HUES48 (cell line): Measurements from ENCODE around the gene BIVM.

Experiments used
- H3K27ac ChIP-seq: one replicate; pipeline ENCODE4 v1.7.0; 2013; ENCODE audit warnings: low read depth, low read length, inconsistent platforms
- H3K27me3 ChIP-seq: 2 replicates; pipeline ENCODE4 v1.6.1; 2013; ENCODE audit warnings: mild to moderate bottlenecking, low read length; ENCODE audit not compliant: control insufficient read depth, insufficient read depth
- H3K36me3 ChIP-seq: 2 replicates; pipeline ENCODE4 v1.6.1; 2013; ENCODE audit warnings: low read length; ENCODE audit not compliant: control insufficient read depth, insufficient read depth
- H3K4me1 ChIP-seq: 2 replicates; pipeline ENCODE4 v1.6.1; 2013; ENCODE audit warnings: mild to moderate bottlenecking, low read length; ENCODE audit not compliant: control insufficient read depth, insufficient read depth
- H3K4me3 ChIP-seq: 2 replicates; pipeline ENCODE4 v1.5.1; 2013; ENCODE audit warnings: mild to moderate bottlenecking, low read depth, low read length
- H3K9ac ChIP-seq: 2 replicates; pipeline ENCODE4 v1.6.1; 2013; ENCODE audit warnings: mild to moderate bottlenecking, low read depth, low read length, moderate library complexity
- H3K9me3 ChIP-seq: 2 replicates; pipeline ENCODE4 v1.6.1; 2013; ENCODE audit warnings: low read length; ENCODE audit not compliant: control insufficient read depth, insufficient read depth

Gene BIVM

DNA sequence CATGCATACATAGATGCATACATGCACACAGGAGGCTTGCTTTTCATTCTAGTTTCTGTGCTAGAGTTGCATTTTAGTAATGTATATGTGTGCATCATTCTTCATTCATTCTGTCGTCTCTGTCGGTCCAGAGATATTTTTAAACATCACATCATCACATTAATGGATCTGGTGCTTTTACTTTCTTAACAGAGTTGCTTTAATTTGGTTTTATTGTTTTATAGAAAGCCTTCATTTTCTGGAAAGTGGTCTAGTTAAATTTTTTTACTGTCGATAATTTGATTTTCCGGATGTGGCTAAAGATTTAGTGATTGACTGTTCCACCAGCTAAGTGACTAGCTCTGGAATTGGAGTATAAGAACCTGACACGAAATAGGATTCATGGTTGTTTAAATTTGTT, 16.9 kb downstream of the BIVM start:
- H3K27me3 ChIP-seq, result no peaks in the 10 kb centered on the region
- H3K4me1 ChIP-seq, result no peaks in the 10 kb centered on the region
- no peaks in the 10 kb centered on the region for H3K9me3 ChIP-seq
- no peak overlapping the region for H3K27ac ChIP-seq
- no peaks in the 10 kb centered on the region for H3K36me3 ChIP-seq
- H3K9ac ChIP-seq, result no peak overlapping the region
- H3K4me3 ChIP-seq, result no peak overlapping the region

DNA sequence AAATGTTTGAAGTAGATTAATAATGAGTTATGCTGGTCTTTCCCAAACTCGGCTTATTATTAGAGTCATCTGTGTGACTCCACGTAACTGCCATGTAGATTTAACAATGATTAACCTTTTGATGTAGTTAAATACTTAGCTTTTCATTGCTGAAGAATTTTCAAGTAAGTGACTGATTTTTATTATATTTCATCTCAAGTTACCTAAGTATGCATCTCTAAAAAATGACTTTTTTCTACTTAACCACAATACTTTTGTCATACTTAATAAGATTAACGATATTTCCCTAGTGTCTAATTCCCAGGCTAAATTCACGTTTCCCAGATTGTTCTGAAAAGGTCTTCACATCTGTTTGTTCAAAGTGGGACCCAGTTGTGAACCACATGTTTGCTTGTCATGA, 17.8 kb downstream of the BIVM start:
- Histone ChIP-seq H3K9ac (no peak overlapping the region), H3K4me1 (no peaks in the 10 kb centered on the region), H3K27ac (no peak overlapping the region), H3K9me3 (no peaks in the 10 kb centered on the region), H3K36me3 (no peaks in the 10 kb centered on the region), H3K27me3 (no peaks in the 10 kb centered on the region), H3K4me3 (no peak overlapping the region)

DNA sequence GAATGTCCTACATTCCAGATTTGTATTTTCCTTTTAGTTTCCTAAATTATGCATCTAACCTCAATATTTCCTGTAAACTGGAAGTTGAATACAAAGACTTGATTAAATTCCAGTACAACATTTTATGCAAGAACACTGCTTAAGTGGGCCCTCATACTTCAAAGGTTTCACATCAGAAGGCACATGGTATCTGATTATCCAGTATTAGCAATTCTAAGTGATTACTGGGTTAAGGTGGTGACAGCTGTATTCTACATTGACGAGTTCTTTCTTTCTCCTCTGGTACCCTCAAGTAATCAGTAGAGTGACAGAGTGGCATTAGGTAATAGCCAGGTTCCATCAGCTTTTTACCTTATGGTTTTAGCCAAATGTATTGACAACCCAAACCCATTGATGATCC, 18.3 kb downstream of the BIVM start:
- Histone ChIP-seq H3K36me3 (peaks cover 4% of the 10 kb centered on the region; the same call in 1 of the 2 replicates), H3K27me3 (no peaks in the 10 kb centered on the region), H3K27ac (no peak overlapping the region), H3K4me3 (no peak overlapping the region), H3K4me1 (no peaks in the 10 kb centered on the region), H3K9ac (no peak overlapping the region), H3K9me3 (no peaks in the 10 kb centered on the region)

DNA sequence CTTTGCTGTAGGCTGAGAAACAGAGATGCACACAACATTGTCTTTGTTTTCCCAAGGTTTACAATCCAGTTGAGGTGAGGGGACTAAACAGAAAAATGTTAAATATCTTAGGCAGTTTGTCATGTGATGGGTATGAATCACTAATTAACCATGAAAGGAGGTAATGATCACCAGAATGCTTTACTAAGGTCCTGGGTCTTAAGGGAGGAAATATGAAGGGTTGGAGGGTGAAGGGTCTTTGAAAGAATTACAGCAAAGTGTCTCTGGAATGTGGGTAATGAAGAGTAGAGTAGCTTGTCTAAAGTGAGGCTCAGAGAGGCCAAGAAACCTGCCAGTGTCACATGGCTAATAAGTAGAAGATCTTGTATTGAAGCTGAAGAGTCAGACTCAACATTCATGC, 19.0 kb downstream of the BIVM start:
- no peaks in the 10 kb centered on the region for H3K4me1 ChIP-seq
- no peak overlapping the region for H3K4me3 ChIP-seq
- H3K9ac ChIP-seq, result no peak overlapping the region
- no peaks in the 10 kb centered on the region for H3K27me3 ChIP-seq
- H3K27ac ChIP-seq, result no peak overlapping the region
- H3K9me3 ChIP-seq, result no peaks in the 10 kb centered on the region
- peaks cover 6% of the 10 kb centered on the region; the same call in 1 of the 2 replicates for H3K36me3 ChIP-seq

DNA sequence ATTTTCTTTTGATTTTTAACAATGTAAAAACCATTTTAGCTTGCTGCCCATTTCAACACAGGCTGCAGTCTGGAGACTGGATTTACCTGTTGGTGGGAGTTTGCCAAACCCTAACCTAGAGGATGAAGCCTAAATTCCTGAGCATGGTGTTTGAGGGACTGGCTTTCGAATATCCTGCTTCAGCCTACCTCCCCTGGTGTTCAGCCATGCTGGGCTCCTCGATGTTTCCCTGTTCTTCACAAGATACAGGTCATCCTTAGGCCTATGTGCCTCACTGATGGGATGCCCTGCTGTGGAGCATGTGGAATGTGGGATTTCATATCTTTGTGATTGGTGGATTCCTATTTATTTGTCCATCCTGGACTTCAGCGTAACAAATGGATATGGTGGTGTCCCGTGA, 26.5 kb downstream of the BIVM start:
- Histone ChIP-seq H3K4me3 (no peak overlapping the region), H3K27me3 (no peaks in the 10 kb centered on the region), H3K36me3 (peaks cover 9% of the 10 kb centered on the region; the same call in 1 of the 2 replicates), H3K9me3 (no peaks in the 10 kb centered on the region), H3K9ac (no peak overlapping the region), H3K27ac (peak overlapping the region; percentile 84), H3K4me1 (peaks cover 14% of the 10 kb centered on the region; the same call in 1 of the 2 replicates)

DNA sequence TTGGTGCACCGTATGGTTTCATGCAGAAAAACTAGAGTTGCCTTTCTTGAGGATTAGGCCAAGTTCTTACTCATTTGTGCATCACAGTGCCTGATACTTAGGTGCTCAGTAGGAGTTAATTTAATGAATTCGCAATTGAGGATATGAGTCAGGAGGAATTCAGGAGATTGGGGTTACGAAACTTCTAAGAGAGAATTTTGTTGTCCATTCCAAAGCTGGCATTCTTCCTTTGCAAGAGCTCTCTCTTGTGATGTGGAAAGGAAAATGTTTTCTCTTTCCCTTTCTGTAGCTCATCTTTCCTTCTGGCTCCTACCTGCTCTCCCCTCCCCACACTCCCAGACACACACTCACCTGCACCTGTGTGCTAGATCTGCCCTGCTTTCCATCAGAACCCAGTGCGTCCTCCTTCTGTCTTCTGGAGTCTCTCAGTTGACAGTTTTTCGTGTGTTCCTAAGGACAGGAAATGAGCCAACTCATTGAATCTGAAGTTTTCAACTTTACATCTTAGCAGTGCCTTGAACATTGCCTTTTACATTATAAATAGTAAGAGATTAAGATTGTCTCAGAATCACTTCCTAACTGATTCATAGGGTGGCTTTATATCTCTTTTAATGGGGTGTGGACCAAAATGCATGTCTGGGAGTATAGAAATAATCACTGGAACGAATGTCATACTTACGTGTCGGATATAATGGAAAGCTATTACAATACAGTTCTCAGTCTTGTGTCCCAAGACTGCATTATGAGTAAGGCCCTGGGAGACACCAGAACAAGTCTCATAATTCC, 27.2 kb downstream of the BIVM start:
- peak overlapping the region; percentile 84 for H3K27ac ChIP-seq
- H3K36me3 ChIP-seq, result peaks cover 9% of the 10 kb centered on the region; the same call in 1 of the 2 replicates
- peaks cover 14% of the 10 kb centered on the region; the same call in 1 of the 2 replicates for H3K4me1 ChIP-seq

DNA sequence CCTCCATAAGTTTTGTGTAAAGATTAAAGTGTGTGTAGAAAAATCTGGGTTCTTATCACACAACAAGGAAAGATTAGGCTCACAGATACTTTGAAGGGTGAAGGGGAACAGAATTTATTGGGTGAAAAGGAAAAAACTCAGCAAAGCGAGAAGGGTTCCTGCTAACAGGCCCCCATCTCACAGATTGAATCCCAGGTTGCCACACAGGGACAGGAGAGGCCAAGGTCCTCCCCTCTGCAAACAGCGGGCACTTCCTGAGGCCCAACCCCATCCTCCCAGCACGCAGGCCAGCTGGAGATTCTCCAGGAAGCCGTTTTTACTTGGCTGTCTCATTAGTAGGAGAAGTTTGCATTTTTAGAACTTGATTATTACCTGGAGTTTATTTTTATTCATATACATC, 31.7 kb downstream of the BIVM start:
- Histone ChIP-seq H3K27ac (no peak overlapping the region), H3K36me3 (no peaks in the 10 kb centered on the region), H3K27me3 (no peaks in the 10 kb centered on the region), H3K4me3 (no peak overlapping the region), H3K9ac (no peak overlapping the region), H3K4me1 (peaks cover 11% of the 10 kb centered on the region; the same call in 1 of the 2 replicates), H3K9me3 (no peaks in the 10 kb centered on the region)

More for the DNA sequence above, 27.2 kb downstream of the BIVM start:
- Histone ChIP-seq H3K27me3 (no peaks in the 10 kb centered on the region), H3K9ac (no peak overlapping the region), H3K4me3 (no peak overlapping the region), H3K9me3 (no peaks in the 10 kb centered on the region)

DNA sequence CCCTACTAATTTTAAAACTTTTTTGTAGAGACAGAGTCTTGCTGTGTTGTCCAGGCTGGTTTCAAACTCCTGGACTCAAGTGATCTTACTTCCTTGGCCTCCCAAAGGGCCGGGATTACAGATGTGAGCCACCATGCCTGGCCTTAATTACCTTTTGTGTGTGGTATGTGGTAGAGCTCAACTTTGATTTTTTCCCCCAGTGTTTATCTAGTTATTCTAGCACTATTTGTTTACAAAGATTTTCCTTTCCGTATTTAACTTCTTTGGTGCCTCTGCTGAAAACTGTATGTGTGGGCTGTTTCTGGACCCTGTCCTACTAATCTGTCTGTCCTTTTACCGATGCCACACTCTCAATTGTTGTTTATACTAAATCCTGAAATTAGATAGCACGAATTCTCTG, 37.6 kb downstream of the BIVM start:
- H3K27me3 ChIP-seq, result no peaks in the 10 kb centered on the region
- H3K4me3 ChIP-seq, result no peak overlapping the region
- H3K27ac ChIP-seq, result no peak overlapping the region
- H3K9me3 ChIP-seq, result no peaks in the 10 kb centered on the region
- no peak overlapping the region for H3K9ac ChIP-seq
- H3K4me1 ChIP-seq, result no peaks in the 10 kb centered on the region
- no peaks in the 10 kb centered on the region for H3K36me3 ChIP-seq

DNA sequence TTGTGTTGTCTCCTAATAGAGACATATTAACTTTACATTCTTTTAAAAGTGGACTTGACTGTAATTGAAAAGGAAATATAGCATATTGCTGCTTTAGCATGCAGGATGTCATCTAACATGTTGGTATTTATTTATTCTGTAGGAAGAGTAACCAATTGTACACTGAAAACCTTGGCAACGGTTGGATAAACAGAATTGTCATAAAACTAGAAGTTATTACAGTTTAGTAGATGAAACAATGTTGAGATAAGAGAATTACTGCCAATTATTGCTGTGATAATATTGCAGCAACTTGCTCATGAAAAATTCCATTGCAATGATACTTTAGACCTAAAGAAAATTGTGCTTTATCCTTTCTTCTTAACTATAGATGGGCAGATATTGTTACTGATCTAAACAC, 39.4 kb downstream of the BIVM start:
- Histone ChIP-seq H3K36me3 (no peaks in the 10 kb centered on the region), H3K9me3 (no peaks in the 10 kb centered on the region), H3K27me3 (no peaks in the 10 kb centered on the region), H3K9ac (no peak overlapping the region), H3K27ac (no peak overlapping the region), H3K4me1 (no peaks in the 10 kb centered on the region), H3K4me3 (no peak overlapping the region)

DNA sequence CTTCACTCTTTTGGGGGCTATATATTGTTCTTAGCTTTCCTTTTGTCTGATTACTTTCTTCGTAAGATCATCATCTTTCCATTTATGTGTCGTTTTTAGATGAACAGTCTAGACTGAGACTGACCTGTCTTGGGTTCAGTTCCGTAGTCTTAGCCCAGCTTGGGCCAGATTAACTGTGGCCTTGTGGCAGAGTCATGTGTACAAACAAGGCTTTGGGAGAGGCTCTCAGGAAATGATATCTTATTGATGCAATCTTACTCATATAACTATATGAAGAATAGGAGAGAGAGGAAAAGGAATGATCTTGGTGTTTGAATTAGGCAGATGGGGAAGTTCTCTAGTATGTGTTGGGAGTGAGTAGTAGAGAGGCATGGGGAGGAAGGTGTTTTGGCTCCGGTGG, 40.1 kb downstream of the BIVM start:
- Histone ChIP-seq H3K9ac (no peak overlapping the region), H3K9me3 (no peaks in the 10 kb centered on the region), H3K36me3 (no peaks in the 10 kb centered on the region), H3K4me3 (no peak overlapping the region), H3K4me1 (no peaks in the 10 kb centered on the region), H3K27ac (no peak overlapping the region), H3K27me3 (no peaks in the 10 kb centered on the region)

DNA sequence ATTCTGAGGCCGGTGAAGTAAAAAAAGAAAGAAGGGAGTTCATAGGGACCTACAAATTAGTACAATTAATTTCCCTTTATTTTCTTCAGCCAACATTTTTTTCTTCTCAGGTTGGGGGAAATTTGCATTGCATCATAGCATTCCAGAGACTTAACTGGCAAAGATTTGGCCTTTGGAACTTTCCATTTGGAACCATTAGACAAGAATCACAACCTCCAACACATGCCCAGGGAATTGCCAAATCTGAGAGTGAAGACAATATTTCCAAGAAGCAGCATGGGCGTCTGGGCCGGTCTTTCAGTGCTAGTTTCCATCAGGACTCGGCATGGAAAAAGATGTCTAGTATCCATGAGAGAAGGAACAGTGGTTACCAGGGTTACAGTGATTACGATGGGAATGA, 40.5 kb downstream of the BIVM start:
- H3K4me1 ChIP-seq, result no peaks in the 10 kb centered on the region
- H3K9me3 ChIP-seq, result no peaks in the 10 kb centered on the region
- no peaks in the 10 kb centered on the region for H3K27me3 ChIP-seq
- H3K36me3 ChIP-seq, result no peaks in the 10 kb centered on the region
- no peak overlapping the region for H3K4me3 ChIP-seq
- no peak overlapping the region for H3K9ac ChIP-seq
- no peak overlapping the region for H3K27ac ChIP-seq
